ENCODE data around the gene DLGAP4.
"Not testable (repeated sequence)": the region's sequence is repeated elsewhere in the genome, so short reads cannot be mapped to it uniquely, and the experiment has no call there.

DLGAP4 gene

DNA sequence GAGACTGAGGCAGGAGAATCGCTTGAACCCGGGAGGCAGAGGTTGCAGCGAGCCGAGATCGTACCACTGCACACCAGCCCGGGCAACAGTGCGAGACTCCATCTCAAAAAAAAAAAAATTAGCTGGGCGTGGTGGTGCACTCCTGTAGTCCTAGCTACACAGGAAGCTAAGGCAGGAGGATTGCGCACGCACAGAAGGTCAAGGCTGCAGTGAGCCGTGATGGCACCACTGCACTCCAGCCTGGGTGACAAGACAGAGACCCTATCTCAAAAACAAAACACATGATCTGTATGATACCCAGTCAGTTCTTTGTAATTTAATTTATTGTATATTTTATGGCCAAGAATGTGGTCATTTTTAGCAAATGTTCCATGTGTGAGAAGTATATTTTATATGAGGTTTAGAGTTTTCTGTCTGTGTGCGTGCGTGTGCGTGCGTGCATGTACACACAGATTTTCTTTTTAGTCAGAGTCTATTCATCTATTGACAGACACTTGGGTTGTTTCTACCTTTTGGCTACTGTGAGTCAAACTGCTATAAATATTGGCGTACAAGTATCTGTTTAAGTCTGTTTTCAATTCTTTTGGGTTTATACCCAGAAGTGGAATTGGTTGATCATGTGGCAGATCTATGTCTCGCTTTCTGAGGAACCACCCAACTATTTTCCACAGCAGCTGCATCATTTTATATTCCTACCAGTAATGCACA, 213.0 kb downstream of the DLGAP4 start:
- DNase-seq = peak; percentile 29

GRCh38 chr20:36519944-36520343, 213.8 kb downstream of the DLGAP4 start:
- no peak for DNase-seq

GRCh38 chr20:36521526-36521925, 215.4 kb downstream of the DLGAP4 start:
- no peak for DNase-seq

DNA sequence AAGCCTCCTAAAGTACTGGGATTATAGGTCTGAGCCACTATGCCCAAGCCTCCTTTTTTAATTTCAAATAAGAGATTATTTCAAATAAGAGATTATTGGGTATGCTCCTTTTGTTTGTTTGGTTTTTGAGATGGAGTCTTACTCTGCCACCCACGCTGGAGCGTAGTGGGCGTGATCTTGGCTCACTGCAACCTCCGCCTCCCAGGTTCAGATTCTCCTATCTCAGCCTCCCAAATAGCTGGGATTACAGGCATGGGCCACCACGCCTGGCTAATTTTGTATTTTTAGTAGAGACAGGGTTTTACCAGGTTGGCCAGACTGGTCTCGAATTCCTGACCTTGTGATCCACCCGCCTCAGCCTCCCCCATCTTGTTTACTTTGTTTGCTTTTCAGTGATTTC, 216.3 kb downstream of the DLGAP4 start:
- not testable (repeated sequence) for DNase-seq

DNA sequence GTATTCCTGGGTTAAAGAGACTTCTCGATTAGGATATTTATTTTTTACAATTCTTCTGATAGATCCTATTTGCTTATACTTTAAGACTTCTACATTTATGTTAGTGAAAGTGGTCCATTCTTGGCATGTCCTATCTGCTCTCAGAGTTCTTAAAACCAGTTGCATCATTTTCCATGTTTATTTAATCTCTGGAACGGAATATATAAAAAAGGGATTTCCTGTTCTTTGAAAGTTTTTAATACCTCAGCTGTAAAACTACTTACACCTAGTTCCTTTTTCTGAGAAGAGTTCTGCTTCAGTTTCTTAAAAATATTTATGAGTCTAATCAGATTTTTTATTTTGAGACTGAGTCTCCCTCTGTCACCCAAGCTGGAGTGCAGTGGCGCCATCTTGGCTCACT, 217.2 kb downstream of the DLGAP4 start:
- no peak for DNase-seq

GRCh38 chr20:36525620-36526365, 219.7 kb downstream of the DLGAP4 start:
- no peak for DNase-seq

- no peak for DNase-seq
These were observed 220.4 kb downstream of the DLGAP4 start for GRCh38 chr20:36526521-36527011.

- DNase-seq = no peak
These were observed 221.4 kb downstream of the DLGAP4 start for GRCh38 chr20:36527331-36528125.

DNA sequence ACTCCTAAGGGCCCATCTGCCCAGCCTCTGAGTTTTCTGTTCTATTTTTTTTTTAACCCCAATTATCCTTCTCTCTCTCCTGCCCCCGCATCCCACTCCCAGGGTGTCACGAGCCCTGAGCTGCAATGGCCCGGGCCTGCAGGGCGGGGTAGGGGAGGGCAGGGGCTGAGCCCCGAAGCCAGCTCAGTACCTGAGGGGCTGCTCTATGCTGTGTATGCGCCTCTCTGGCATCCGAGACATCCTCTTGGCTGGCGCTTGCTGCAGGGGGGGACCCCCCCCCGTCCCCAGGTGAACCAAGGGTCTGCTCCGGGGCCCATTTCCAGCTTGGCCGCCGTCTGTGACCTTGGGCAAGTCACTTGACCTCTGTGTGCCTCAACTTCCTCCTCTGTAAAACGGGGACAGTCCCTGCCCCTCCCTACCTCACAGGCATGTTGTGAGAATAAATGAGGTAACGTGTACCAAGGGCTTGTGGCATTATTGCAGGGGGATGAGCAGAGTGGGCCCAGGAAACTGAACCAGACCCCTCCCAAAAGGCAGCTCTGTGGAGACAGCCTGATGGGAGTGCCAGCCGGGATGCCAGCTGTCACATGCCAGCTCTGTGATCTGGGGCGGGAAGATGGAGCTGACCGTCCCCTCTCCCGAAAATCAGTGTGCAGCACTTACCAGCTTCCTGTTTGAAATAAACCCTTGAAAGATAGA, 222.2 kb downstream of the DLGAP4 start:
- DNase-seq = no peak

DNA sequence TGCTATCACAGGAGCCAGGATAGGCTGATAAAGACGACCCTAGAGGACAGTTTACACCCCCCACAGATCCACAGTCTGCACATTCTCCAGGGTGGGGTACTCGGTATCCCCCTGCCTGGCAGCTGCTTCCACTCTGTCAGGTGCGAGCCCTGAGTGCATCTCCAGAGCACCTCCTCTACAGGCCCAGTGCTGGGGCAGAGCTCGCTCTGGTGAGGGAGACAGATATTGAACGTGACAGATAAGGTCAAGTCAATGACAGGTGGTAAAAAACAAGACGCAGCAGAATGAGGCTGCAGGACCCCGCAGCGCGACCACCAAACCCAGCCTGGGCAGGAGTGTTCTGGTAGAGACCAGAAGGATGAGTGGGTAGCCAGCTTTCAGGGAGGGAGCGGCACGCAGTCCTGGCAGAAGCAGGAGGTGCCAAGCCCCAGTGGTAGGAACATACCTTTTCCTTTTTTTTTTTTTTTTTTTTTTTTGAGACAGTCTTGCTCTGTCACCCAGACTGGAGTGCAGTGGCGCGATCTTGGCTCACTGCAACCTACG, 222.8 kb downstream of the DLGAP4 start:
- no peak for DNase-seq

GRCh38 chr20:36532388-36532787, 226.2 kb downstream of the DLGAP4 start:
- DNase-seq = no peak

DNA sequence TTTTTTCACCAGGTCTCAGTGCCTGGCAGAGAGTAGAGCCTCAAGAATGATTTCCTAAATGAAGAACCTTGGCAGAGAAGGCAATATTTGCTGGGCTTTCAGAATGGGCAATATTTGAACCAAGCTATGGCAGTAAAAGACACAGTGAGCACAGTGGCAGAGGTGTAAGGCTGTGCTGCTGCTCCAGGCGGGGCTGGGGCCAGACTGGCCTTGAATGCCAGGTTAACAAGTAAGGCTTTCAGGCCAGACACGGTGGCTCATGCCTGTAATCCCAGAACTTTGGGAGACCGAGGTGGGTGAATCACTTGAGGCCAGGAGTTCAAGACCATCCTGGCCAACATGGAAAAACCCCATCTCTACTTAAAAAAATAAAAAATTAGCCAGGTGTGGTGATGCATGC, 226.7 kb downstream of the DLGAP4 start:
- DNase-seq = no peak

DNA sequence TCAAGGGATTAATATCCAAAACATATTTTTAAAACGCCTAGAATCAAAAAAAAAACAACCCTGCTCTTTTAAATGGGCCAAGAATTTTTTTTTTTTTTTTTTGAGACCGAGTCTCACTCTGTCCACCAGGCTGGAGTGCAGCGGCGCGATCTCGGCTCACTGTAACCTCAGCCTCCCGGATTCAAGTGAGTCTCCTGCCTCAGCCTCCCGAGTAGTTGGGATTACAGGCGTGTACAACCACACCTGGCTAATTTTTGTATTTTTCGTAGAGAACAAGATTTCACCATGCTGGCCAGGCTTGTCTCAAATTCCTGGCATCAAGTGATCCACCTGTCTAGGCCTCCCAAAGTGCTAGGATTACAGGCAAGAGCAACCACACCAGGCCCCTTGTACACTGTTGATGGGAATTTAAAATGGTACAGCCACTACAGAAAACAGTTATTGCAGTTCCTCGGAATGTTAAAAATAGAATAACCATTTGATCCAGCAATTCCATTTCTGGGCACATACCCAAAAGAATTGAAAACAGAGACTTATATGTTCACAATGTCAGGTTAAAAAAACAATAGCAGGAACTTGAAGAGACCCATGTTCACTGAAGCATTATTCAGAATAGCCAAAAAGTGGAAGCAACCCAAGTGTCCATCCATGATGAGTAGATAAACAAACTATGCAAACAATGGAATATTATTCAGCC, 232.0 kb downstream of the DLGAP4 start:
- DNase-seq = no peak

- no peak for DNase-seq
These were observed 234.5 kb downstream of the DLGAP4 start for GRCh38 chr20:36540551-36541211.

- peak; percentile 27 for DNase-seq
These were observed 235.2 kb downstream of the DLGAP4 start, which contains the start of gene MYL9 for GRCh38 chr20:36541227-36541767. TSS of gene MYL9 (plus strand) at chr20:36541519. CDS start at chr20:36544885, 3,366 bp downstream.

- no peak for DNase-seq
These were observed 235.8 kb downstream of the DLGAP4 start for GRCh38 chr20:36541768-36542488.

DNA sequence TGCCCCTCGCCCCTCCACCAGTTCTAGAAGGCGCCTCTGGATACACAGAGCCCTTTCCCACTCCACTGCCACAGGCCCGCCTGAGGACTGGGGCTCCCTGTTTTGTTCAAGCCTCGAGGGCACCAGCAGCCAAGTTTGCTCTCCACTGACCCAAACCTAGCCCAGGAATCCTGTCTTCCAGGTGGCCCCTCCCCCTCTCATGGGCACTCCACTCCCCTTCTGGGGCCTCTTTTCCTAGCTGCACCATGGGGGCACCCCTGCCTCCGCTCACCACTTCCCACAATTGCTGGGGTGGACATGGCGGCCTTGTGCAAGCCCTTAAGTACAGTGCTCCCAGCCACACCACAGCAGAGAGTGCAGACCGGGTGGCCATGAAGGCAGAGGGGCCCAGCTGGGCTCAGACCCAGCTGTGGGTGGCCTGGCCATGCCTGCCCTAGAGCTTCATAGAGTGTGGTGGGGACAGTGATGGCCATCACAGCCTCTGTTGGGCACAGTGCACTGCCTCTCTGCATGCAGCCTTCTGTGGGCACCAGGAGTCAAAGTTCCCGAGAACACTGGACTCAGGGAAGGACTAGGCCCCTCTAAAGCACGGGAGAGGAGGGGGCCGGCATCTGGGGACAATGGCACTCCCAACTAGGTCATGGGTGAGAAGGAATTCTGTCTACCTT, 236.5 kb downstream of the DLGAP4 start:
- DNase-seq = no peak

DNA sequence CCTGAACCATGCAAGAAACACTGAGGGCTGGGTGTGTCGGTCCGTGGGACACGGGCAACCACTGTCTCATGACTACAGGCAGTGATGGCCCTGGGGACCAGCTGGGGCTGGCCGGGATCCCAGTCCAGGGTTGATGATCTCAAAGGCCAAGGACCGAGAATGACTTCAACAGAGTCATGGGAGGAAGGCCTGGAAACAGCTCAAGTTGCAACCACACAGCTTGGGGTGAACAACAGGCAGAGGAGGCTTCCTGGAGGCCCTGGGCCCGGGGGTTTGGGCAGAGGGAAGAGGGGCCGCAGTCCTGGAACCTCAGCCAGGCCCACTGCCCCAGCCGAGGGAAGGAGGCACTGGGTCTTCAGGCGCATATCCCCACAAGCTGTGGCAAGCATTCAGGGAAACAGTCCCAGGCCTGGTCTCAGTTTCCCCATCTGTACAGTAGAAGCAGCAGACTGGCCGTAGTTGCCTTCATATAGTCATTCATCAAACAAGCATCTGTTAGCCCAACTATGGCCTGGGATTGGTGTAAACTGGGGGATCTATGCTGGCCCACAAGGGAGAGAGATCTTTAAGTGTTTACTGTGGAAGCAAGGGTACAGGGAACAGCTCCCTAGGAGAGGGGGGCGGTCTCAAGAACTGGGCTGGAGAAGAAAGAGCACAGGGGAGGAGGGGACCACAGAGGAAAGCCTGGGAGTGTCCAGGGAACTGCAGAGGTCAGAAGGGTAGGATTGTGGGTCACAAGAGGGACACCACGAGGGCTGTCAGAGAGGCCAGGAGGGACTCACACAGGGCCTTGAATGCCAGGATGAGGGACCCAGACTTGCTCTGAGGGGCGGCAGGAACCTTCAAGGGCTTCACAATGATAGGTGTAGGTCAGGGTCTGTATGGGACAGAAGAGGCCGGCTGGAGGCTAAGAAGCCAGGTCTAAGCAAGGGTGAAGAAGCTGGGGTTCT, 237.3 kb downstream of the DLGAP4 start:
- no peak for DNase-seq
